Muscle layer of colon (tissue), 2 donors: ENCODE results near the gene SELENOI.

Source experiments
- H3K27ac ChIP-seq: one replicate; pipeline ENCODE4 v1.7.0; 2013; ENCODE audit warnings: low read depth, mild to moderate bottlenecking, low read length, moderate library complexity
- H3K27me3 ChIP-seq, 2 donors: one replicate each; pipeline ENCODE4 v1.7.0; 2013; ENCODE audit warnings: low read length in 2 of 2, mild to moderate bottlenecking in 2 of 2; ENCODE audit not compliant: insufficient read depth in 2 of 2, control insufficient read depth in 1 of 2
- H3K36me3 ChIP-seq: one replicate; pipeline ENCODE4 v1.7.0; 2013; ENCODE audit warnings: mild to moderate bottlenecking, low read length; ENCODE audit not compliant: insufficient read depth
- H3K4me1 ChIP-seq: one replicate; pipeline ENCODE4 v1.7.0; 2013; ENCODE audit warnings: mild to moderate bottlenecking, low read length; ENCODE audit not compliant: insufficient read depth
- H3K4me3 ChIP-seq, 2 donors: one replicate each; pipeline ENCODE4 v1.7.0; 2013; ENCODE audit warnings: low read length in 2 of 2, low read depth in 1 of 2, mild to moderate bottlenecking in 1 of 2, moderate library complexity in 1 of 2
- H3K9ac ChIP-seq: one replicate; pipeline ENCODE4 v1.7.0; 2013; ENCODE audit warnings: low read length
- H3K9me3 ChIP-seq: one replicate; pipeline ENCODE4 v1.7.0; 2013; ENCODE audit warnings: mild to moderate bottlenecking, low read length
- donor health status: abdominal sarcoma.
- donor health status: Adenocarcinoma of cecum.

SELENOI gene

GRCh38 chr2:26442707-26443106 is 96.8 kb downstream of the SELENOI start:
- H3K27ac ChIP-seq = no peak overlapping the region
- H3K9me3 ChIP-seq = no peaks in the 10 kb centered on the region
- no peaks in the 10 kb centered on the region for H3K36me3 ChIP-seq
- H3K4me3 ChIP-seq = no peak overlapping the region
- H3K9ac ChIP-seq = no peak overlapping the region
- H3K4me1 ChIP-seq = no peaks in the 10 kb centered on the region
- no peaks in the 10 kb centered on the region for H3K27me3 ChIP-seq

DNA sequence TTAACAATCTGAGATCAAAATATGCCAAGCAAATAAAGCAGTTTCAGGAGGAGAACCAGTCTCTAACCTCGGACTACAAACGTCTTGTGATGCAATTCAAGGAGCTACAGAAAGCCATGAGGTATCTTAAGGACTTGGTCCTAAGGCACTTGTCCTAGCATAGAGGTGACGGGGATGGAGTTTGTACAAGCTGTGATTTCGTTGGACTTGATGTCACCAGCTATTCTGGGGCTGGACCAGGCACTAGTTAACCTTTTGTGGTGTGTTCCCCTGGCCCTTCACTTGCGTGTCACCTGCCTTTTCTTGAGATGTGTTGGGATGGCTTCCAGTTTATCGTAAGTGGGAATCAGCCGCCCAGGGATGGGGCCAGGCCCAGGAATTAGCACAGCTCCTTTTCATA is 98.3 kb downstream of the SELENOI start:
- H3K4me3 ChIP-seq = no peak overlapping the region
- H3K9ac ChIP-seq = no peak overlapping the region
- H3K27me3 ChIP-seq = no peaks in the 10 kb centered on the region
- no peaks in the 10 kb centered on the region for H3K36me3 ChIP-seq
- H3K27ac ChIP-seq = no peak overlapping the region
- no peaks in the 10 kb centered on the region for H3K4me1 ChIP-seq
- H3K9me3 ChIP-seq = no peaks in the 10 kb centered on the region
